ENCODE data around the gene MAP4K1.

MAP4K1 gene

GRCh38 chr19:38543286-38543806 is 74.4 kb downstream of the MAP4K1 start:
- no peak for DNase-seq

GRCh38 chr19:38542040-38542439 is 75.7 kb downstream of the MAP4K1 start:
- no peak for DNase-seq

GRCh38 chr19:38539751-38540150 is 78.0 kb downstream of the MAP4K1 start:
- DNase-seq = no peak

GRCh38 chr19:38538793-38539528 is 78.8 kb downstream of the MAP4K1 start:
- peak; percentile 53 for DNase-seq

GRCh38 chr19:38538386-38538785 is 79.4 kb downstream of the MAP4K1 start:
- DNase-seq = no peak
